ENCODE results near the gene MAN2B2. TPM values are rescaled to one million over a fixed set of nuclear protein-coding genes. Genes with fewer than 3 reads are reported as not detected.

MAN2B2 gene
- total RNA-seq (10 to 100 TPM; 12.7 to 24.3 (median 20.2) TPM), polyA plus RNA-seq (10 to 100 TPM in 1 of 3 donors, 1 to 10 TPM in 2; 3.0 to 18.7 (median 3.0) TPM)

DNA sequence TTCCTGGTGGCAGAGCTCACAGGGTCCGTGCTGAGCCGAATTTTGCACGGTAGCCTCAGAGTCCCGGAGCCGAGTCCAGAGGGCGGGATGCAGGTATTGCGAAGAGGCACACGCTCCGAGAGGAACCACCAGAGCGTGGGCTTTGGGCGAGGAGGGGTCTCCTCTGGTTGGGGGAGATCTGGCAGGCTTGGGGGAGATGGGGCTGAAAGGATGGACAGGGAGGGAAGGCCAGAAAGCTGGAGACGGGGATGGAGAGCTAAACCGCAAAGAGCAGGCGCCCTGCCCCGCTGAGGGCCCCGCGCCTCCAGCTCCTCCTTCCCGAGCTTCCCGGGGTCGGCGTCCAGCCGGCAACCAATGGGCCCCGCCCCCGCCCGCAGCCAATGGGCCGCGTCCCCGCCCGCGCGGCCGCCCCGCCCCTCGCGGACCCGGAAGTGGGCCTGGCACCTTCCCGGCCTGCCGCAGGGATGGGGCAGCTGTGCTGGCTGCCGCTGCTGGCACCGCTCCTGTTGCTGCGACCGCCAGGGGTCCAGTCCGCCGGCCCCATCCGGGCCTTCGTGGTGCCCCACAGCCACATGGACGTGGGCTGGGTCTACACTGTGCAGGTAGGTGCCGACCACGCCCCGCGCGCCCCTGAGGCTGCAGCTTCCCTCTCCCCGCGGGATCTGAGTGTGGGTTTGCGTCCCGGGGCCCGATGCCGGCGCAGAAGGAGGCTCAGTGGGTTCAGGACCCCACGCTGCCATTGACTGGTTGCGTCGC, at the start of gene MAN2B2:
Gene MAN2B2 (plus strand): TSS at position 443 of the 756 bp plus-strand sequence. CDS start 22 bp downstream, at position 465.
- H3K27ac ChIP-seq: peak within 1 kb of the TSS; percentile 74 to 81 (median 76)
- DNase-seq: peak; percentile 93
- H3K4me1 ChIP-seq: peaks cover 0 to 24% (median 17%) of the 10 kb centered on the region in 4 donors
- H3K27me3 ChIP-seq: no peaks in the 10 kb centered on the region
- peak within 1 kb of the TSS; percentile 71 to 93 (median 86) for H3K4me3 ChIP-seq
- H3K36me3 ChIP-seq: peaks cover 6 to 26% (median 16%) of the 10 kb centered on the region in 4 donors
- no peaks in the 10 kb centered on the region for H3K9me3 ChIP-seq
- intact Hi-C loops (cut with DNase I): loop anchor here (2.0 to 10.0 kb wide), 4 partner anchors 66 to 410 kb away; partner anchors contain the start of genes BLOC1S4 and MRFAP1
- 0 to 1% methylated on average over 62 of the region's 62 CpGs for WGBS, 2 donors
- TF ChIP-seq POLR2A (IDR thresholded peaks at IDR 0.05) (peak in 1 of 2 donors; percentile 32), EP300 (IDR thresholded peaks at IDR 0.05) (no peak), POLR2AphosphoS5 (IDR thresholded peaks at IDR 0.05) (peak; percentile 25 to 79 (median 52))

- no peak for DNase-seq
- Histone ChIP-seq H3K4me3 (no peak overlapping the region), H3K27ac (no peak overlapping the region), H3K4me1 (no peaks in the 10 kb centered on the region), H3K27me3 (peaks cover 0 to 4% (median 0%) of the 10 kb centered on the region in 3 donors), H3K36me3 (no peaks in the 10 kb centered on the region), H3K9me3 (no peaks in the 10 kb centered on the region)
- 82 to 85% methylated on average over 9 of the region's 9 CpGs for WGBS, 2 donors
- TF ChIP-seq POLR2AphosphoS5 (IDR thresholded peaks at IDR 0.05) (no peak), CTCF (IDR thresholded peaks at IDR 0.05) (no peak), POLR2A (IDR thresholded peaks at IDR 0.05) (no peak), EP300 (IDR thresholded peaks at IDR 0.05) (no peak)
- intact Hi-C loops (cut with DNase I): no loop called here
Observed at GRCh38 chr4:6525474-6525873, 49.5 kb upstream of the MAN2B2 start.

- intact Hi-C loops (cut with DNase I): no loop called here
- Histone ChIP-seq H3K4me3 (no peak overlapping the region), H3K4me1 (no peaks in the 10 kb centered on the region), H3K27ac (no peak overlapping the region), H3K27me3 (peaks cover 0 to 4% (median 0%) of the 10 kb centered on the region in 3 donors), H3K9me3 (no peaks in the 10 kb centered on the region), H3K36me3 (no peaks in the 10 kb centered on the region)
- no peak for TF ChIP-seq EP300 (IDR thresholded peaks at IDR 0.05)
- TF ChIP-seq CTCF (IDR thresholded peaks at IDR 0.05): no peak
- no peak for TF ChIP-seq POLR2AphosphoS5 (IDR thresholded peaks at IDR 0.05)
- no peak for TF ChIP-seq POLR2A (IDR thresholded peaks at IDR 0.05)
- no peak for DNase-seq
- WGBS, 2 donors: 63 to 68% methylated on average over 5 of the region's 5 CpGs
Observed at GRCh38 chr4:6526156-6526555, 48.8 kb upstream of the MAN2B2 start.

DNA sequence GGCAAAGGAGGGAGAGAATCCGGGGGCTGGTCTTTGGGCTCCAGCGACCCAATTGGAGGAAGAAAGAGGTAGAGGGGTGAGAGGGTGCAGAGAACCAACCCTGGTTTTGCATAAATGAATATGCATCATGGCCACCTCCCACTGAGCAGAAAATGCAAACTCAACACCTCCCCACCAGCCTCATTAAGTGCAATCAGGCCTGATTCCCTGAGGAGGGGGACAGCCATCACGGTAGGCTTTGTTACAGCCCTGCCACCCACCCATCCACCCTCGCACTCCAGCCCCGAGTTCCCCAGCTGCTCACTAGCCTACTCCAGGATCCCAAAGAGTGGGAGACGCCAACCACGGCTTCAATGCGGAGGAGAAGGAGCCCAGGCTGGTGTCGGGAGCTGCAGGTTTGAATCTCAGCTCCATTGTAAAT, 48.3 kb upstream of the MAN2B2 start:
- TF ChIP-seq POLR2AphosphoS5 (IDR thresholded peaks at IDR 0.05) (no peak), EP300 (IDR thresholded peaks at IDR 0.05) (no peak)
- Histone ChIP-seq H3K27ac (no peak overlapping the region), H3K4me3 (no peak overlapping the region), H3K36me3 (no peaks in the 10 kb centered on the region), H3K9me3 (no peaks in the 10 kb centered on the region), H3K4me1 (no peaks in the 10 kb centered on the region), H3K27me3 (peaks cover 0 to 4% (median 0%) of the 10 kb centered on the region in 3 donors)
- WGBS, 2 donors: 50 to 56% methylated on average over 9 of the region's 9 CpGs
- intact Hi-C loops (cut with DNase I): no loop called here
- DNase-seq: no peak

- Histone ChIP-seq H3K36me3 (no peaks in the 10 kb centered on the region), H3K9me3 (no peaks in the 10 kb centered on the region), H3K27me3 (peaks cover 0 to 4% (median 0%) of the 10 kb centered on the region in 3 donors), H3K27ac (no peak overlapping the region), H3K4me1 (no peaks in the 10 kb centered on the region), H3K4me3 (no peak overlapping the region)
- intact Hi-C loops (cut with DNase I): no loop called here
- 82 to 88% methylated on average over 8 of the region's 8 CpGs for WGBS, 2 donors
- peak; percentile 30 for DNase-seq
- no peak for TF ChIP-seq POLR2AphosphoS5 (IDR thresholded peaks at IDR 0.05)
- no peak for TF ChIP-seq POLR2A (IDR thresholded peaks at IDR 0.05)
Observed at GRCh38 chr4:6527259-6527658, 47.7 kb upstream of the MAN2B2 start.

All from sigmoid colon (tissue), 7 donors.